SK-N-SH (cell line): Measurements from ENCODE around the gene GRK3. TPM values are rescaled to one million over a fixed set of nuclear protein-coding genes. Genes with fewer than 3 reads are reported as not detected.

Experiments
- CTCF ChIA-PET: fragments of 300-600, 350-600 bp; formaldehyde crosslinking; extraction: SDS; loops from one replicate; lab custom pipeline; 2021; lab: Yijun Ruan, JAX
- POLR2A ChIA-PET: fragments of 350-600 bp; sonication (Branson Sonifier 250); formaldehyde crosslinking; extraction: SDS; loops from one replicate; lab custom pipeline; 2020; ENCODE audit warnings: antibody characterized with exemption, inconsistent platforms; lab: Yijun Ruan, JAX
- DNase-seq: peaks from one replicate; pipeline ENCODE4 v3.0.0; 2012
- H2AFZ ChIP-seq: fragments of 200-600 bp; sonication (generic); 2 replicates; pipeline ENCODE4 v1.8.1; 2016; ENCODE audit warnings: antibody characterized with exemption, mild to moderate bottlenecking, low read depth
- H3F3A ChIP-seq: fragments of 200-600 bp; sonication (generic); replicated peaks from 2 replicates; pipeline ENCODE3; 2016; ENCODE audit warnings: antibody characterized with exemption, mild to moderate bottlenecking; ENCODE audit not compliant: insufficient read depth
- H3K27ac ChIP-seq, 2 experiments: fragments of 200-500 bp in 1 of 2; fragments of 200-600 bp in 1 of 2; sonication (Bioruptor generic) in 1 of 2; sonication (generic), shearing (Covaris generic) in 1 of 2; 2 replicates each; pipeline versions ENCODE4 v1.5.1 to v1.6.1; 2014 to 2016; ENCODE audit warnings: low read depth in 2 of 2, inconsistent platforms in 1 of 2, low read length in 1 of 2, mild to moderate bottlenecking in 1 of 2, mixed read lengths in 1 of 2
- H3K27me3 ChIP-seq: fragments of 200-600 bp; sonication (generic), shearing (Covaris generic); 2 replicates; pipeline ENCODE4 v1.6.1; 2016; ENCODE audit warnings: mixed run types; ENCODE audit not compliant: insufficient read depth
- H3K36me3 ChIP-seq, 2 experiments: fragments of 200-500 bp in 1 of 2; fragments of 200-600 bp in 1 of 2; sonication (Bioruptor generic) in 1 of 2; sonication (generic) in 1 of 2; replicated peaks in 1 of 2; 2 replicates each; pipeline versions ENCODE3 to v1.5.1; 2014 to 2016; ENCODE audit warnings: low read length in 1 of 2, mild to moderate bottlenecking in 1 of 2; ENCODE audit not compliant: insufficient read depth in 2 of 2, control insufficient read depth in 1 of 2
- H3K4me1 ChIP-seq, 2 experiments: fragments of 200-500 bp in 1 of 2; fragments of 200-600 bp in 1 of 2; sonication (Bioruptor generic) in 1 of 2; sonication (generic), shearing (Covaris generic) in 1 of 2; 2 replicates each; pipeline versions ENCODE4 v1.5.1 to v1.6.1; 2014 to 2016; ENCODE audit warnings: low read depth in 1 of 2, low read length in 1 of 2, mixed run types in 1 of 2; ENCODE audit not compliant: insufficient read depth in 2 of 2, control insufficient read depth in 1 of 2
- H3K4me2 ChIP-seq: fragments of 200-600 bp; sonication (generic), shearing (Covaris generic); 2 replicates; pipeline ENCODE4 v1.6.1; 2017; ENCODE audit warnings: mixed run types
- H3K4me3 ChIP-seq, 2 experiments: fragments of 200-500 bp in 1 of 2; fragments of 200-600 bp in 1 of 2; sonication (Bioruptor generic) in 1 of 2; sonication (generic), shearing (Covaris generic) in 1 of 2; 2 replicates each; pipeline versions ENCODE4 v1.5.1 to v1.8.1; 2014 to 2016; ENCODE audit warnings: low read depth in 2 of 2, inconsistent platforms in 1 of 2, low read length in 1 of 2, mild to moderate bottlenecking in 1 of 2, mixed read lengths in 1 of 2, moderate library complexity in 1 of 2
- H3K79me2 ChIP-seq: fragments of 200-600 bp; sonication (generic); 2 replicates; pipeline ENCODE4 v1.8.1; 2017; ENCODE audit warnings: mild to moderate bottlenecking; ENCODE audit not compliant: insufficient read depth
- H3K9ac ChIP-seq: fragments of 200-600 bp; sonication (generic); 2 replicates; pipeline ENCODE4 v1.6.1; 2017; ENCODE audit warnings: mixed run types
- H3K9me2 ChIP-seq: fragments of 200-600 bp; sonication (generic); 2 replicates; pipeline ENCODE4 v1.6.1; 2017; ENCODE audit warnings: mixed run types
- H3K9me3 ChIP-seq: fragments of 200-600 bp; sonication (generic); 2 replicates; pipeline ENCODE4 v1.6.1; 2017; ENCODE audit warnings: mixed run types, mild to moderate bottlenecking, moderate library complexity
- H4K20me1 ChIP-seq: fragments of 200-600 bp; sonication (generic); 2 replicates; pipeline ENCODE4 v1.6.1; 2017; ENCODE audit warnings: mild to moderate bottlenecking, mixed run types; ENCODE audit not compliant: insufficient read depth
- CTCF ChIP-seq: fragments of 200-600 bp; sonication (generic); IDR thresholded peaks from 2 replicates; pipeline ENCODE4 v1.6.1; 2017; ENCODE audit warnings: antibody characterized with exemption, mild to moderate bottlenecking, moderate library complexity
- EZH2phosphoT487 ChIP-seq: fragments of 200-600 bp; sonication (generic); IDR thresholded peaks from 2 replicates; pipeline ENCODE4 v1.6.1; 2017; ENCODE audit warnings: low read depth, mixed run types, mild to moderate bottlenecking, antibody characterized with exemption, moderate library complexity, borderline replicate concordance
- FOSL2 ChIP-seq: IDR thresholded peaks from 2 replicates; pipeline ENCODE4 v1.4.0; 2012; ENCODE audit warnings: low read depth, mild to moderate bottlenecking, moderate library complexity, borderline replicate concordance
- FOXJ3 ChIP-seq: sonication (generic); formaldehyde crosslinking; IDR thresholded peaks from 2 replicates; pipeline ENCODE4 v1.5.1; 2020; ENCODE audit warnings: mild to moderate bottlenecking, missing genetic modification reagents
- GABPA ChIP-seq: IDR thresholded peaks from 2 replicates; pipeline ENCODE4 v1.4.0; 2012; ENCODE audit warnings: low read depth, mild to moderate bottlenecking
- GATA2 ChIP-seq: sonication (generic); formaldehyde crosslinking; IDR thresholded peaks from 2 replicates; pipeline ENCODE4 v1.5.0; 2020; ENCODE audit warnings: mild to moderate bottlenecking, missing genetic modification reagents
- MXI1 ChIP-seq: IDR thresholded peaks from 2 replicates; pipeline ENCODE4 v1.6.1; 2012; ENCODE audit warnings: mild to moderate bottlenecking, low read depth, low read length, improper control_type of control experiment
- NFIC ChIP-seq: IDR thresholded peaks from 2 replicates; pipeline ENCODE4 v1.4.0; 2012; ENCODE audit warnings: borderline replicate concordance
- PBX3 ChIP-seq: IDR thresholded peaks from 2 replicates; pipeline ENCODE4; 2012
- REST ChIP-seq: IDR thresholded peaks from 2 replicates; pipeline ENCODE4 v1.6.1; 2012; ENCODE audit warnings: mild to moderate bottlenecking, low read depth, low read length, moderate library complexity
- RFX5 ChIP-seq: IDR thresholded peaks from 2 replicates; pipeline ENCODE4 v1.6.1; 2012; ENCODE audit warnings: mild to moderate bottlenecking, improper control_type of control experiment, low read length
- TCF12 ChIP-seq: IDR thresholded peaks from 2 replicates; pipeline ENCODE4 v1.4.0; 2012
- USF2 ChIP-seq: fragments of 150-350 bp; IDR thresholded peaks from 2 replicates; pipeline ENCODE4 v1.6.1; 2017; ENCODE audit warnings: antibody characterized with exemption, low read length, low read depth, borderline replicate concordance
- WGBS: methylation state at CpG from one replicate; pipeline ENCODE4 v1.1.6; 2017; ENCODE audit warnings: low lambda C conversion rate; 5-methylcytosine and 5-hydroxymethylcytosine counted together
- polyA plus RNA-seq, 3 experiments: library from polyadenylated mRNA; depleted of rRNA; stranded (reverse); fragments of >200 nt; gene quantifications; 2 replicates each; pipeline ENCODE4 v1.2.3, GENCODE V29; 2012
- TF ChIP-seq, protein P1 (sequence below): IDR thresholded peaks from 2 replicates; pipeline ENCODE4 v1.4.0; 2012; ENCODE audit warnings: low read depth, borderline replicate concordance

GRK3 gene
- polyA plus RNA-seq, 1 of the 3 experiments (the other 2 are of a cell fraction): 1.3 TPM

- no peaks in the 10 kb centered on the region for H3K9me3 ChIP-seq
- TF ChIP-seq MXI1 (no peak), FOSL2 (no peak), PBX3 (no peak), CTCF (no peak), EZH2phosphoT487 (no peak), USF2 (no peak), RFX5 (no peak), TCF12 (no peak), REST (no peak), FOXJ3 (CRISPR knock-in tag) (no peak), NFIC (no peak), GATA2 (CRISPR knock-in tag) (no peak), GABPA (no peak)
- TF ChIP-seq, protein P1, sequence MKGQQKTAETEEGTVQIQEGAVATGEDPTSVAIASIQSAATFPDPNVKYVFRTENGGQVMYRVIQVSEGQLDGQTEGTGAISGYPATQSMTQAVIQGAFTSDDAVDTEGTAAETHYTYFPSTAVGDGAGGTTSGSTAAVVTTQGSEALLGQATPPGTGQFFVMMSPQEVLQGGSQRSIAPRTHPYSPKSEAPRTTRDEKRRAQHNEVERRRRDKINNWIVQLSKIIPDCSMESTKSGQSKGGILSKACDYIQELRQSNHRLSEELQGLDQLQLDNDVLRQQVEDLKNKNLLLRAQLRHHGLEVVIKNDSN: no peak
These were observed 94.9 kb downstream of the GRK3 start for GRCh38 chr22:25659413-25659812.

More at GRCh38 chr22:25659413-25659812, 94.9 kb downstream of the GRK3 start:
- 50% methylated on average over 2 of the region's 2 CpGs for WGBS
- Histone ChIP-seq H3K36me3 (peaks cover 0 to 2% of the 10 kb centered on the region in 2 experiments), H3K79me2 (no peaks in the 10 kb centered on the region; the same call in 1 of the 2 replicates), H2AFZ (no peak overlapping the region), H4K20me1 (no peaks in the 10 kb centered on the region), H3K4me3 (no peak overlapping the region), H3K9me2 (no peaks in the 10 kb centered on the region), H3K4me1 (peaks cover 0 to 12% of the 10 kb centered on the region in 2 experiments; a peak in 2 of 4 replicates), H3K9ac (no peak overlapping the region), H3F3A (no peaks in the 10 kb centered on the region), H3K27me3 (no peaks in the 10 kb centered on the region), H3K27ac (peak overlapping the region in 1 of 2 experiments; percentile 34; a peak in 1 of 4 replicates), H3K4me2 (no peak overlapping the region)
- ChIA-PET POLR2A (no interaction called here), CTCF (interaction anchor here (1.1 kb wide), 1 partner anchor 16 kb away, joined by 3 read pairs; no protein-coding TSS in a partner anchor)
- DNase-seq: no peak
